RPMI8226 (cell line): ENCODE measurements around the gene PSMF1.

ENCODE experiments used
- DNase-seq: peaks from one replicate; pipeline ENCODE4 v3.0.0-alpha.2; 2015

PSMF1 gene

DNA sequence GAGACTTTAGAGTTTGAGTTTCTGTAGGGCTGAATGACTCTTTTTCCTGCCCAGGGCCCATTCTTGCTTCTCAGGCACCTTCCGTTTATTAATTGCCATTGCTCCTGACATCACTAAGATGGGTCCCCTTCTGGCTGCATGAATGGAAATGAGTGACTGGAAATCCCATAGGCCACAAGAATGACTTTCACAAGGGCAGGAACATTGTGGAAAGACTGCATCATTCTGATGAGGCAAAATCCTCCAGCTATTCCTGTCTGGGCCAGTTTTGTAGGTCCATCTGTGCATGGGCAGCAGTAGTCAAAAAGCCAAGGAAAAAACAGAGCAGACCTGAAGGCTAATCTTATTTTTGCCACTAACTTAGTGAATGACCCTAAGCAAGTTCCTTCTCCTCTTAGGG is 47.1 kb downstream of the PSMF1 start:
- DNase-seq, result no peak

DNA sequence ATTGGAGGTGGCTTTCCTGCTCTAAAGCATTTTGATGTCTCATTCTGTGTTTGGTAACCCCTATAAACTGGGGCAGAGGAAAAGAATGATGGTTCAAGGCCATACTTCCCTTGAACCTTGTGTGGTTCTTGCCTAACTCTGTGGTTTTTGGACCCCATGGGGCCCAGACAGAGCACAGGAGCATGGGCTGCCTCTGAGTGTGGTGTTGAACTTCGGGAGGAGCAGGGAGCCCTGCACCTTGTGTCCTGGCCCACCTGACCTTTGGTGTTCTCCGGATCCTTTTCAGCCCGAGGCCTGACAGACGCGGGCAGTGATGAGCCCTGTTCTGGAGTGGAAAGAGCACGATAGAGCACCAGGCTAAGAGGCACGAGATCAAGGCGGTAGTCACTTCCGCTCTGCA is 47.5 kb downstream of the PSMF1 start:
- DNase-seq, result no peak

DNA sequence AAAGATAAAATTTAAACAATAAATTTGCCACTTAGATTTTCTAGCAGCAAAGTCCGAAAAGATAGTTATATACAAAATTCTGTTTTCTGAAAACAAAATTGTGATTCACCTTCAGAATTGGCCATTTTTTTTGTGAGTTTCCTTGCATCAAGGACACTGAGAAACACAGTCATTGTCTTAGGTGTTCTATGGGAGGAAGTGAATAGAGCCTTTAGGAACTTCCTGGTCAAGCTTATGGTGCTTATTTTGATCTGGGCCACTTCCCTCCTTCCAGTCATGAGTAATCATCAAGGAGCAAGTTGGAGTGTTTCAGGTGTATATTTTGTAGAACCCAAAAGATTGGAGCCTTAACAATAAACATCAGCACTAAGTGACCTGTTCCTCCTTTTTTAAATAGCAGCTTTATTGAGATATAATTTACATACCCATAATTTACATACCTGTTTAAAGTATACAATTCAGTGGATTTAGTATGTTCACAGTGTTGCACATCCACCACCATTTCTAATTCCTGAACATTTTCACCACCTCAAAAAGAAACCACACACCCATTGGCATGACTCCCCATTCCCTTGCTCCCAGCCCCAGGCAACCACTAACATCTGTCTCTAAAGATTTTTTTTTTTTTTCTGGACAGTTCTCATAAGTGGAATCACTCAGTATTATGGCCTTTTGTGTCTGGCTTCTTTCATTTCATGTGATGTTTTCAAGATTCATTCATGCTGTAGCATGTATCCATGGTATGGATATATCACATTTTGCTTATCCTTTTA is 48.7 kb downstream of the PSMF1 start:
- no peak for DNase-seq

DNA sequence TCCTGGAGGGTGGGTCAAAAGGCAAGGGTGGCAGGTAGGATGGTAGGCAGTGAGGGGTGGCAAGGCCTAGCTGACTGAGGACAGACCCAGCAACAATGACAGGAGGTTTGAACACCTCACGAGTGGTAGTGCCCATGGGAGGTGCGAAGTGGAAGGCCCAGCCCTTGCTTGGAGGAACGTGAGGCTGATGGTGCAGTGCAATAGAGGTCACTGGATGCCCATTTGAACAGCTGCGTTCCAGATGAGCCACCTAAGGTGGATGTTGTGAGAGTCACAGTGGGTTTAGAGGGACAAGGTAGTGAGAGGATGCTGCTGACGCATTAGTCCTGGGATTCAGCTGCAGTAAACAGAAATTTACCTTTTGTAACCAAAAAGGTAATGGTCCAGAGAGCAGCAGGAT is 50.8 kb downstream of the PSMF1 start:
- no peak for DNase-seq

DNA sequence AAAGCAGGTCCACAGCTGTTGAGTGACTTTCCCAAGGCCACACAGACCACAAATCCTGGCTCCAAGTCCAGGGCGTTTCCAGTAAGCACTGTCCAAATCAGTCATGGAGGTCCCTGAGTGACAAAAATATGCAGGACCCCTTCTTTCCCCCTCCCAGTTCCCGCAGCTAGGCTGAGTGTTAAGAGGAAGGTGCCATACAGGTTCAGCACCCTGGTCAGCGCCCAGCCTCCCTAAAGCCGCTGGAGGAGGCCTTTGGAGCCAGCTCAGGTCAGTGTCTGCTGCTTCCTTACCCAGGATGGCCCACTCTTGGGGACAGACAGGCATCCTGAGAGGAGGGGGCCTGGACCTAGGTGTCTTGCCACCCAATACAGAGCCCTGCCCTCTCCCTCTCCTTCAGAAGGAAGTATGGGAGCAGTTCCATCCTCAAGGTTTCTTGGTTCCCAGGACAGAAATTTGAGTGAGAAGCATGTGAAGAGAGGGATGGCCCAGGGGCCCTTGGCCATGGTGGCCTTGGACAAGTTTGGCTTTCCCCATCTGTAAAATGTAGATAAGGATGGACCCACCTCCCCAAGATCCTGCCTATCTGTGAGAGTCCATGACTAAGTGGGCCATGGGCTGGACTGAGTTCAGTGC is 53.2 kb downstream of the PSMF1 start:
- DNase-seq, result peak; percentile 33

DNA sequence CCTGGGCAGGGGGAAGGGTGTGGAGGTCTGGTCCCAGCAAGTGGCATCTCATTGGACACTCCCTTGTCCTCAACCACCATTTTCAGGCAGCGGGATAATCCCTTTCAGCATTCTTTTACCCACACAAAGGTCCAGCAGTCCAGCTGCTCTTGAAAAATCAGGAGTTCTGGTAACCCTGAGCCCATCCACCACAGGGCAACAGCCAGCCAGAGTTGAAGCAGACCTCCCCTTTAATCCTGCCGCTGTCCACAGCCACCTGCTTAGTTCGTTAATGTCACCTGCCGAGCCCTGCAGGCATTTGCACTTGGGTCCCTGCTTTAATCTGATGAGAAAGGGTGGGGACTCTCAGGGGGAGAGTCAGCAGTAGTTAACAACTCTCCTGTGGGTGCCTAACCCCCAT is 55.3 kb downstream of the PSMF1 start:
- no peak for DNase-seq

DNA sequence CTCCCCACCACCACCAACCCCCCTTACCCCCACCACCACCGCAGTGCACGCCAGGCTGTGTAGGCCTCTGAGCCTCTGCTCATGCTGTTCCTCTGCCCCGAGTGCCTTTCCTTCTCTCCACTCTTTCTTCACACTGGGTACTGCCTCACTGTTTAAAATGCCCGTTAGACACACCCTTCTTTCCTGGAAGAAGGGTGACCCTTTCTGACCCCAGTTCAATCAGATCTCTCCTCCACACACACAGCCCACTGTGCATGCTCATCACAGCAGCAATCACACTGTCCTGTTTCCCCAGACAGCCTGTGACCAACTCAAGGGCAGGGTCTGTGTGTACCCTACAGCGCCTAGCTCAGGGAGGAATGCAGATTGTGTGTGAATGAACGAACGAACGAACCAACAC is 56.4 kb downstream of the PSMF1 start:
- DNase-seq, result no peak

DNA sequence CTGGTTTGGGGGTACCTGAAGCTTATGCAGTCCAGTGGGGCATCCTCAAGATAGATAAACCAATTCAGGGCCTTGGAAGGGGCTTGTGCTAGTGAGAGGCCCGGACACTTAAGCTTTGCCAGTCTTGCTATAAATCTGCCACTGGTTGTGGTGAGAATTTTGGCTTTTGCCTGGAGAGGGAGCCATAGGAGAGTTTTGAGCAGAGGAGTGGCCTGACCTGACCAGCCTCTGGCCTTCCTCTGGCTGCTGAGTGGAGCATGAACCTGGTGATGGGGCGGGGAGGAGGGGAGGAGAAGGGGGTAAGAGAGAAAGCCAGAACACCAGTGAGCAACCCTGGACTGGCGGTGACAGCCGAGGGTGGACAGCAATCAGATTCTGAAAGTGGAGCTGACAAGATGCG is 59.3 kb downstream of the PSMF1 start:
- DNase-seq, result peak; percentile 9

DNA sequence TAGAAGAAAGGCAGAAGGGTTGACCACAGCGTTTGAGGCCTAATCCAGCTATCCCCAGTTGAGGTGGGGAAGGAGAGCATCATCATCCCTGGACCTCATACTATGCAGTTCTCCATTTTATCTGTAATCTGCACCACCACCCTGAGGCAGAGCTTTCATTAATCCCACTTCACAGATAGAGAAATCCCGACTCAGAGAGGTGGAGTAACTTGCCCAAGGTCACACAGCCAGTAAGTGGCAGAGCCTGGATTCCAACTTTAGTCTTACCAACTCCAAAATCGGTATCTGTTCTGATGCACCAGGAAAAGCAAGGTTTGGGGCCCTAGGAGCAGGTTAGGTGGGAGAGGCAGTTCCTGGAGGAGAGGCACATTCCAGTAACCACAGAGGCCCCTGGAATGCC is 59.7 kb downstream of the PSMF1 start:
- no peak for DNase-seq

DNA sequence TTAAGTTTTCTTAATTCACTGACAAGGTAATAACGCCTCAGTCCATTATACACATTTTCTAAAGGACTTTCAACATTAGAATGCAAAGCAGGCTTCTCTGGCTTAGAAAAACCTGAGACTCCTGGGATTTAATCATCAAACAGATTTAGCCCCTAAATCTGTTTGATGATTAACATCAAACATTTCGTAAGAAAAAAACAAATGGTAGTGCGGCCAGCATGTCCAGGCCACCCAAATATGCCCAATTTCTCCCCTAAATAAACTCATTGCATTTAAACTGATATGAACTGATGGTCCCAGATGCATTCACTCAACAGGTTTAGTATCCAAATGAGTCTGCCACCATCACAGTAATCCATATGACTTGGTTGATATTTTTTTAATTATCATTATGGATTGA is 60.2 kb downstream of the PSMF1 start:
- DNase-seq, result no peak

DNA sequence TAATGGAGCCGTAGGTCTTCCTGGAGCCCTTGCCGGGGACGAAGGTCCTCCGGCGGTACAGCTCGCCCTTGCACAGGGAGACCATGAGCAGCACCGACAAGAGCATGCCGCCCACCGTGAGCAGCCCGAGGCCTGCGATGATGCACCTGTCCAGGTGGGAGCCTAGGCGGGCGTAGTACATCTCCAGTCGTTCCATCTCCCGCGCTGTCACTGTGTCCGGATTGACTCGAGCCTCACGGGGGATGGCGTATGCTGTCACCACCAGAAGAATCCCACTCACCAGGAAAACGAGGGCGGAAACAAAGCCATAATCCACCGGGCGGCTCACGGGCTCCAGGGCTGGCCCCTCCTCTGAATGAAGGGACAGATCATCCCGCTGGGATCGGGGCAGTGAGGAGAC is 62.5 kb downstream of the PSMF1 start:
- DNase-seq, result no peak

DNA sequence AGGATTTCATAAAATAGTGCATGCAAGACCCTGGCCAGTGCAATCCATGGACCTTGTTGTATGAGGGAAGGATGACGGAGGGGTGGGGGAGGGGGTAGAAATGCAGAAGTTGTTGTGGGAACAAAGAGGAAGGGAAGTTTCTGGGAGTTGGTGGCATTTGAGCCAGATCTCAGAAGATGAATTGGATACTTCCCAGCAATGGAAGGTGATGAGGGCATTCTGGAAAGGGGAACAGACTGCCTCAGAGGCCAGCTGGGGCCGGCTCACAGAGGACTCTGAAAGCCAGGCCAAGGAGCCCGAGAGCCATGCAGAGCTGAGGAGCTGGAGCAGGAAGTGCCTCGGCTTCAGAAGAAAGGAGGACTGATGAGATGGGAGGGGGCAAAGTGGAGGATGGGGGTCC is 63.7 kb downstream of the PSMF1 start:
- no peak for DNase-seq

DNA sequence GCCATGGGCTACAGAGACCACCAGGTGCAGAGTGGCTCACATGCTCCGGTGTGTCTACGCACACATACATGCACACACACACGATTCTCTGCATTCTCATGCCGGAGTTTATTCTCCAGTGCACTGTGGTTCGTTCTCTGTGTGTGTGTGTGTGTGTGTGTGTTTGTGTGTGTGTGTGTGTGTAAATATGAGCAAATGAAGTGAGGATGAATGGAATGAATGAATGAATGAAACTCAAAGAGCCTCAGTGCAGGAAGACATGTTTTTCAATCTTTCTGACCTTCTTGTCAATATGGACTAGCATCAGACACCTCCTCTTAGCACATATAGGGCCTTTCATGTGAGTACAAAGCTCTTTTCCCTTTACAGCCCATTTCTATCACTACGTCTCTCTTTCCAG is 64.8 kb downstream of the PSMF1 start:
- DNase-seq, result no peak

DNA sequence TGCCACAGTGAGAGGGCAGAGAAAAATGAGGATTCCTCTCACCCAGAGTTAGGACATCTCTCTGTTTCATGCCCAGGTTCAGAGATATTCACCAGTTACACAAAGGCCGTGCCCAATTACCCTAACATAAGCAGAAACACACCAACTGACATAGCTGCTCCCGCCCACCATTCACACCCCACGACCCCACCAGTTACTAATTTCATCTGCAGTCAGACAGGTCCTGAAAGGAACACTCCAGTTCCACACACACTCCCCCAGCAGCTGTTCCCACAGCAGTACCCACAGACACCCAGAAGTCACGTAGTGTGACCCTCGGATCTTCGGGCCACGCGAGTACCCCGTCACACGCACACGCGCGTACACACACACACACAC is 65.8 kb downstream of the PSMF1 start:
- no peak for DNase-seq

DNA sequence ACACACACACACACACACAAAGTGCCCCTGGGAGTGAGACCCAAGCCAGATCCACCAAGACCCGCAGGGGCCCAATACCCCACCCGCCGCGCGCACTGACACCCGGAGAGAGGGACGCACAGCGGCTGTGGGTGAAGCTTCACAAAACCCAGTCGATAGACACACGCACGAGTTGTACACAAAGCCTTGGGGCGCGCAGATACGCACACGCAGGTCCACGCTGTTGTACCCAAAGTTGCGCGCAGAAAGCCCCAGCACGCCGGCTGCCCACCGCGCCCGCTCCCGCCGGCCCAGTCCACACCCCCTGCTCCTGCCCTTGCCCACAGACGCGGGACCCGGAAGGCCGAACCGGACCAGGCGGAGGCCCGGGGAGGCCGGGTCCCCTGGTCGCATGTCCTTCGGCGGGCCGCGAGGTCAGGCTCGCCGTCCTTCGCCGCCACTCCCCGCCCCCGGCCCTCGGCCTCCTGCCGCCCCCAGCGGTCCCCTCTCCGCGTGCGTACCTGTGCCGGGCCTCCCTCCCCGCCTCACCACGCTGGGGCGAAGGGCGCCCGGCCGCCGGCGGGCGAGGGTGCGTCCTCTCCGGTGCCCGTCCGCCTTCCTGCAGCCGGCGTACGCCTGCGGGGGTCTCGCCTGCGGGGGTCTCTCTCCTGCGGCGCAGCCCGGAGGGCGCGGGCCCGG is 66.4 kb downstream of the PSMF1 start, which contains the start of gene TMEM74B:
Gene TMEM74B (minus strand): TSS at position 344 of the 678 bp plus-strand sequence. CDS start 1,180 bp downstream, outside the sequence.
- DNase-seq, result no peak

DNA sequence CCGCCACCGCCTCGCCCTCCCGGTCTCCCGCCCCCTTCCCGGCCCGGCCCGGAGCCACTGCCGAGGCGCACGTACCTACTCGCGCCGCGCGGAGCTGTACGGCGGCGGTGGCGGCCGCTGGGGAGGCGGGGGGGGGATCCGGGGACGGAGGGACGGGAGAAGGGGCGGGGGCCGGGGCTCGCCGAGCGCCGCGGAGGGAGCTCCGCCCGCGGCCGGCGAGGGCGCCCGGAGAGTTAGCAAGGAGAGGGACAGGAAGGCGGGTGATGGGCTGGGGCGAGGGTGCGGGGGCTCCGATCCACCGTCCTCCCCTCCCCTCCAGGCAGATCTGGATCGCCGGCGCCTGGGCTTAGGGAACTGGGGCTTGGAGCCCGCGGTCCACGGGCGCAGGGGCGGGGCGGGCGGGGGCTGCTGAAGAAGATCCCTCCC is 66.9 kb downstream of the PSMF1 start:
- no peak for DNase-seq

DNA sequence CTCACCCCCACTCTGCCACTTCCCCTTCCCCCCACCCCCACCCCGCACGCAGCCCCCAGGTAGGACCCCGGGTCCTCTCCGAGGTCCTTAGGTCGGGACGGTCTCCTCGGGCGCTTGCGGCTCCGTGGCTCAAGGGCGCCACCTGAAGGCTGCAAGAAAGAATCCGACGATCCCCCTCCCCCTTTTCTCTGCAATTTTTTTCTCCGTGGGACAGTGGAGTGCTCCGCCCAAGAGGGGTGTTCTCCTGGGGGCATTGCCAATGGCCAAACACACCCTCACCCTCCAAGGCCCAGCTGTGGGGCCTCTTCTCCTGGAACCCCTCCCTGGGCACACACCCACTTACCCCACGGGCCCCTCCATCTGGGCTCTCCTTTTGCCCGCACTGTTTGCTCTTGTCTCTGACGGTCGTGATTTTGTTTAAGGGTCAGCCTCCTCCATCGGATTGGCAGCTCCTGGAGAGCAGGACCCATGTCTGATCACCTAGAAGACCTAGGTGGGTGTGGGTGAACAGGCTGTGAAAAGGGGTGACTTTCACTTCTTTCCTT is 67.5 kb downstream of the PSMF1 start:
- DNase-seq, result peak; percentile 68

DNA sequence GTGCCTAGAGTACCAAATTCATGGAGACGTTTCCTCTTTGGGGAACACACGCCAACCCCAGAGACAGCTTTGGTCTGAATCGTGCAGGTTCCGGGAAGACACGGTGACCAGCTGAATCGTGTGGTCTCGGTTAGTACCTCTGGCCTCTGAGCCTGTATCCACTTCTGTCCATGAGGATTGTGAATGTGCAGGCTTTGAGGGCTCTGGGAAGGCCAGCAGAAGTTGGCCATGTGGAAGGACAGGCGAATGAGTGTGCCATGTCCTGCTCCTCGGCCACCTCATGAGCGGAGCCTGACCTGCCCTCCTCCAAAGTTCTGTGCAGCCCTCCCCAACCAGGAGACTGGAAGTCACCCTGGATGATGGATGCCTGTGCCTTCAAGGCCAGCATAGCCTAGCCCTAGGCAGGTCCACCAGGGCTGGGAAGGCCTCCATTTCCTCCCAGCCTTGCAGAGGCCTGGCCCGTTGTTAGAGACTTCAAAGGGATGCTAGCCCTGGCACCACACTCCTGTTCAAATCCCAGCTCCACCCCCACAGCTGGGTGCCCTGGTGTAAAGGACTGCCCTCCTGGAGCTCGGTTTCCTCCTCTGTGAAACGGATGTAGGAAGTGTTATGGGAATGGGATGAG is 68.1 kb downstream of the PSMF1 start:
- DNase-seq, result no peak

DNA sequence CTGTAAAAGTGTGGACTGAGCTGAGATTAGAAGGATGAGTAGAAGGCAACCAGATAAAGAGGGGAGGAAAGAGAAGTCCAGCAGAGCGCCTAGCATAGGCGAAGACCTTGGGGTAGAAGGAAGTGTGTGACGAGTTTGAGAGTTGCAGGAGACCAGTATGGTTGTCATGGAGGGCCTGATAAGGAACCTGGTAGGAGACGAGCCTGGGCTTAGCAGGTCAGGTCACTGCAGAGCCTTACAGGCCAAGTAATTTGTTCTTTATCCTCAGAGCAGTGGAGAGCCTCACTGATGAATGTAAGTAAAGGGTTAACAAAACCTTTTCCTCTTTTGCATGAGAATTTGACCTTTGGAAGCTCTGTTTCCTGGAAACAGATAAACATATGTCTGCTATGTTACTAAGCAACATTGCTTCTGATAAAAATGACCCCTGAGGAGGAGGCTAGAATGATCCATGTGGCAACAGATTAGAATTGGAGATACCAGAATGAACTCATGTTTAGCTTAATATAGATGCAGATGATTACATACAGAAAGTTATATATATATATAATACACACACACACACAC is 69.3 kb downstream of the PSMF1 start:
- no peak for DNase-seq

DNA sequence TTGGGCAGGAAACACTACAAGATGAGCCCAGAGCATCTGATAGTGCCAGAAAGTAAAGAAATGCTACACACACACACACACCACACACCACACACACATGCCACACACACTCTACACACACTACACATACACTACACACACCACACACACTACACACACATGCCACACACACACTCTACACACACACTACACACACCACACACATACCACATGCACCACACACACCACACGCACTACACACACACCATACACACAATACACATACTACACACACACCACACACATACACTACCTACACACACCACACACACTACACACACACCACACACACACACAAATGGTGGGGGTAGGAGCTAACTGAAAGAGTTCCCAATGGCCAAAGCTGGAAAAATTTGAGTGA is 69.9 kb downstream of the PSMF1 start:
- DNase-seq, result no peak

DNA sequence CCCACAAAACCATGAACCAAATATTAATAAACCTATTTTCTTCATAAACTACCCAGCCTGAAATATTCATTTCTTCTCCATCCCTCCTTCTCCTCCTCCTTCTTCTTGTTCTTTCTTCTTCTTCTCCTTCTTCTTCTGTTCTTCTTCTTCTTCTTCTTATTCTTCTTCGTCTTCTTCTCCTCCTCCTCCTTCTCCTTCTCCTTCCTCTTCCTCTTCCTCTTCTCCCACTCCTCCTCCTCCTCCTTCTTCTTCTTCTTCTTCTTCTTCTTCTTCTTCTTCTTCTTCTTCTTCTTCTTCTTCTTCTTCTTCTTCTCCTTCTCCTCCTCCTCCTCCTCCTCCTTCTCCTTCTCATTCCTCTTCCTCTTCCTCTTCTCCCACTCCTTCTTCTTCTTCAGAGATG is 71.4 kb downstream of the PSMF1 start:
- DNase-seq, result no peak

DNA sequence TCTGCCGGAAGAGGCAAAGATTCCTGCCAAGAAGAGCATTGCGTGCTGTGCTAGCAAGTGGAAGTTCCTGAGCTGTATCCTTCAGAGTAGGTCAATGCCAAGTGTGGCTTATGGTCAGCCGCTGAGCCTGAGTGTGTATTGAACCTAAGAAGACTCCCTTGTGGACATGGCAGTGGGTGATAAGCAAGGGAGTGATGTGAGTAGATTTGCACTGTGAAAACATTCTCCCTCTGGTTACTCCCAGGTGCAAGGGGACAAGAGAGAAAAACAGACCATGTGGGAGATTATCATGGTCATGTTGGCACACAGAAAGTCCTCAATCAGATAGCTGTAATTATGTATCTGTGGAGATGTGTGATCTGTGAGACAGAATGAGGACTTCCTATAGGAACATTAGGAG is 72.4 kb downstream of the PSMF1 start:
- DNase-seq, result no peak

DNA sequence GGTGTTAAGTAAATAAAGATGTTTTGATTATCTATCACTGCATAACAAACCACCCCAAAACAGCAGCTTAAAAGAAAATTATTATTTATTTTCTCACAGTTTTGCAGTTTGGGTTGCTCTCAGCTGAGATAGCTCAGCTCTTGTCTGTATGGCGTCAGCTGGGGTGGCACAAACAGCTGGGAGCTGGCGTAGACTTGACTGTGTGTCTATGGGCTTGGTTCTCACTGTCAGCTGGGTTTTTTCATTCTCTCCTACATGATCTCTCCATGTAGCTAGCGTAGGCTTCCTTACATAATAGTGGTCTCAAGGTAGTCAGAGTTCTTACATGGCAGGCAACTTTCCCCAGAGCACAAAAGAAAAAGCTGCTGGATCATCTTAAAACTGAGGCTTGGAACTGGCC is 72.9 kb downstream of the PSMF1 start:
- DNase-seq, result no peak
